ENCODE data around the gene FAM193B. TPM values are rescaled to one million over a fixed set of nuclear protein-coding genes. Genes with fewer than 3 reads are reported as not detected.
A peak's percentile ranks its signal among the peaks of the same experiment; 100 is the strongest.

Gene FAM193B
- total and polyA plus RNA-seq, 9 of the 15 experiments (the other 6 are each of a cell fraction or from before 2014, with no cell fraction given): 4.4 to 76.4 (median 37.3) TPM

GRCh38 chr5:177494346-177495195, 59.8 kb downstream of the FAM193B start (continued):
- TF ChIP-seq ZFP91 (CRISPR knock-in tag; IDR thresholded peaks at IDR 0.05): no peak
- no peak for TF ChIP-seq ETV6 (IDR thresholded peaks at IDR 0.05; ENCODE audit: borderline replicate concordance in 1 of 2, low read depth in 2 of 2, low read length in 1 of 2)
- no peak for TF ChIP-seq ETV6 (CRISPR knock-in tag; IDR thresholded peaks at IDR 0.05; ENCODE audit: borderline replicate concordance)
- TF ChIP-seq ZNF551 (CRISPR knock-in tag; IDR thresholded peaks at IDR 0.05): no peak
- TF ChIP-seq KLF6 (CRISPR knock-in tag; IDR thresholded peaks at IDR 0.05; ENCODE audit: borderline replicate concordance): no peak
- peak; percentile 68 for TF ChIP-seq ARID1B (IDR thresholded peaks at IDR 0.05)
- TF ChIP-seq ZEB2 (IDR thresholded peaks at IDR 0.05): 0 out of 2 replicates have a peak, but pooled peaks have one; percentile 33
- no peak for TF ChIP-seq ILK (tag; IDR thresholded peaks at IDR 0.05; ENCODE audit: borderline replicate concordance, low read depth)
- peak; percentile 56; the same call in 1 of the 2 replicates for TF ChIP-seq JUND (IDR thresholded peaks at IDR 0.05; ENCODE audit: borderline replicate concordance, low read depth, low read length)
- TF ChIP-seq JUND (tag; IDR thresholded peaks at IDR 0.05; ENCODE audit: borderline replicate concordance, low read depth, low read length): peak; percentile 13; the same call in 1 of the 3 replicates
- TF ChIP-seq MBD2 (IDR thresholded peaks at IDR 0.05; ENCODE audit: borderline replicate concordance, low read depth): 0 out of 2 replicates have a peak, but pooled peaks have one; percentile 33
- TF ChIP-seq NR2C2 (CRISPR knock-in tag; IDR thresholded peaks at IDR 0.05): no peak
- TF ChIP-seq NR2C2 (tag; IDR thresholded peaks at IDR 0.05): peak; percentile 63
- no peak for TF ChIP-seq ZNF57 (CRISPR knock-in tag; IDR thresholded peaks at IDR 0.05)
- 0 out of 2 replicates have a peak, but pooled peaks have one; percentile 38 for TF ChIP-seq SUPT5H (IDR thresholded peaks at IDR 0.05)
- no peak for TF ChIP-seq RHOXF2B (CRISPR knock-in tag; conservative IDR thresholded peaks at IDR 0.05)
- no peak for TF ChIP-seq ZNF609 (CRISPR knock-in tag; IDR thresholded peaks at IDR 0.05; ENCODE audit: borderline replicate concordance)
- no peak for TF ChIP-seq HDAC1 (IDR thresholded peaks at IDR 0.05)
- TF ChIP-seq ZC3H4 (CRISPR knock-in tag; IDR thresholded peaks at IDR 0.05; ENCODE audit: borderline replicate concordance): peak; percentile 45; the same call in 1 of the 2 replicates
- TF ChIP-seq THRAP3 (IDR thresholded peaks at IDR 0.05; ENCODE audit: borderline replicate concordance): no peak
- 0 out of 2 replicates have a peak, but pooled peaks have one; percentile 18 for TF ChIP-seq EGR1 (conservative IDR thresholded peaks at IDR 0.05)
- no peak for TF ChIP-seq ATF1 (CRISPR knock-in tag; IDR thresholded peaks at IDR 0.05)
- no peak for TF ChIP-seq ATF1 (tag; IDR thresholded peaks at IDR 0.05)
- no peak for TF ChIP-seq TARDBP (IDR thresholded peaks at IDR 0.05)
- TF ChIP-seq PHB (CRISPR knock-in tag; IDR thresholded peaks at IDR 0.05): no peak

Data from K562 (cell line).